ENCODE results near the gene SEC24D. TPM values are rescaled to one million over a fixed set of nuclear protein-coding genes. Genes with fewer than 3 reads are reported as not detected.

Gene SEC24D
- polyA plus RNA-seq, 4 donors, result 38.7 to 45.9 (median 42.1) TPM

GRCh38 chr4:118756429-118756828 lies 79.5 kb downstream of the SEC24D start:
- DNase-seq (ENCODE audit: low read depth in 4 of 4, low spot score in 3 of 4), result no peak

- DNase-seq (ENCODE audit: low read depth in 4 of 4, low spot score in 3 of 4), result no peak
Observed at GRCh38 chr4:118755438-118756226, 80.3 kb downstream of the SEC24D start.

- no peak for DNase-seq (ENCODE audit: low read depth in 4 of 4, low spot score in 3 of 4)
Observed at GRCh38 chr4:118754890-118755289, 81.0 kb downstream of the SEC24D start.

- no peak for DNase-seq (ENCODE audit: low read depth in 4 of 4, low spot score in 3 of 4)
Observed at GRCh38 chr4:118753685-118754084, 82.2 kb downstream of the SEC24D start.

GRCh38 chr4:118753096-118753495 lies 82.8 kb downstream of the SEC24D start:
- no peak for DNase-seq (ENCODE audit: low read depth in 4 of 4, low spot score in 3 of 4)

DNA sequence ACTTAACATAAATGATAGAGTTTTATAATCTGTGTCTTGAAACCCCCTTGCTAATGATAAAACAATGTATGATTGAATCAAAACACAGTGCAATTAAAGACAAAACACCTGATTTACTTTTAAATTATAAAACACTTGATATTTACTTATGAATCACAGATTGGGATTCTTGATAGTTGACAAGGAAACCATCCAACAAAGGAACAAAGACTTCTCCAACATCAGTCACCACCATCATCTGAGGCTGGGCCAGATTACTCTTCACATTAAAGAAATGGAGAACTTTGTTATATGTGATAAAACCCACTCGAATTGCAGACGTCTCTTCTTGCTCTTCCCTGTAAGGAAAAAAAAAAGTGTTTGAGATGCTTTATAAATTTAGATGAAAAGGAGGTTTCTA lies 83.4 kb downstream of the SEC24D start:
- no peak for DNase-seq (ENCODE audit: low read depth in 4 of 4, low spot score in 3 of 4)

DNA sequence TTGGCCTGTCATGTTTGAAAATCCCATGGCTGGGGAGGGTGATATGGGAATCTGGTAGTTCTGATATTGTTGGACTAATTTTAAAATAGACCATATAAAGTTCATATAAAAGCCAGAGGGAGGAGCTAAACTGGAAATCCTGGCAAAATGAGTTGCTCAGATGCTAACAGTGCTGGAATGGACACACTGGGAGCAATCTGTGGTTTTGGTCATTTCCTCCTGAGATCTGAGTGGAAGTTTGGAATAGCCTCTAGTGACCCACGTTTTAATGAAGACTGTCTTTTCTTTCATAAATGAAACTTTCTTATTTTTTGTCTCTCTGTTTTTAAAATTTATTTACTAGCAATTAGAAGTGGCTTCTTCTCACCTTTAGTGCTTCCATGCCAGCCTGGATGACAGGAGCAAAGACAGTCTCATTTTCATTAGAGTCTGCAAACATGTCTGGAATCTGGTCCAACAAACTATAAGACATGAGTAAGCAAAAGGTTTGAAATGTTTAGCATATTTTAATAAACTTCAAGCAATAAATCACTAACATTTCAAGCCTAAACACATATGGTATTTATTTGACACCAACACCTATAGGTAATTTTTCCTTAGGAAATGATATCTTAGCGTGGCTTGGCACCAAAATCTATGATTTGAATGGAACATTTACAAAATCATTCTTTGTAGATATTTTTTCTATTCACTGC lies 84.2 kb downstream of the SEC24D start:
- DNase-seq (ENCODE audit: low read depth in 4 of 4, low spot score in 3 of 4), result no peak

DNA sequence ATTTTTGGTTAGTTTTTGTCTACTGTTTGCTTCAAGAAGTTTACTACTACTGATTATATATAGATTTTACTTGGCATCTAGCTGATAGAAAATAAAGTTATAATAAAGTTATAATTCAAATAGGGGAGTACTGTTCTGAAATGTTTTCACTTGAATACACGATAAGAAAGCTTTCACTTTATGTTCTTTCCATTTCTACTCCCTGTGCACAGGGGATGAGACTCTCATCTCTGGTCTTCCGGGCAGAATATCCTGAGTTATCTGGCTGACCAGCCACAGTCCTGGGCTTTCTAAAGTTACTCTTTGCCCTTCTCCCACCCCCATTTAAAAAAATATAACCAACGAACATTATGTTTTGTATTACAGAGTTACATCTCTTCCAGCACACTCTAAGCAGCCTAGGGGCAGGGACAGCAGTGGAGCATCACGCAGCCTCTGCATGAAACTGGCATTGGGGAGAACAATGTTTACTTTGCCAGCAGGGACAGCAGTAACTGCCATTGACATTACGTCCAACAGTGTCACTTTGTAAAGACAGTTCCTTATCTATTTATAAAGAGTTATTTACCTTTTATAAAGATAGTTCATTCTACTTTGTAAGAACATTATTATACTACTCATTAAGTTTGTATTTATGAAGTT lies 86.5 kb downstream of the SEC24D start:
- no peak for DNase-seq (ENCODE audit: low read depth in 4 of 4, low spot score in 3 of 4)

DNA sequence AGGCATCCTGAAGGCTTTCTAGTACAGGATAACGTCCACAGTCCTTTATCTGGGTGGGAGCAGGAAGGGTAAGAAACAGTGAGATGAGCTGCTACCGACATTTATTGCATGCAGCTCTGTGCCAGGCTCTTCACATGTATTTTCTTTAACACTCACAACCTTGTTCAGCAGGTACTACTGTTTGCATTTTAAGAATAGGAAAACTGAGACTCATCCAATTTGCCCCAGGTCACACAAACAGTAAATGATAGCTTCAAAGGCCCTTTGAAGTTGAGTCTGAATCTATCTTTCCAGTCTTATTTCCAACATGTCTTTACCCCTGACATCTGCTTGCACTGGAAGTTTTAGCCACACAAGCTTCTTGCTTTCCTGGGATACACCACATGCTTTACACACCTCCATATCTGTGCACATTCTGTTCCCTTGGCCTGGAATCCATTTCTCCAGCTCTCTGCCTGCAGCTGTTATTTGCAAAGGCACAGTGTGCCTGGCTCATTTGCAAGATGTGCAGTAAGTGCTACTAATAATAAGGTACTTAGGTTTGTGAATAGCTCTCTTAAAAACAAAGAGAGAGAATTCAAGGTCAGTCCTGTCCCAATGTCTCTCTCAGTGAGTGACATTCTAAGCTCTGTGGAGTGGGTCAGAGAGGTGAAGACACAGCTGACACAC lies 89.5 kb downstream of the SEC24D start:
- no peak for DNase-seq (ENCODE audit: low read depth in 4 of 4, low spot score in 3 of 4)

- DNase-seq (ENCODE audit: low read depth in 4 of 4, low spot score in 3 of 4), result no peak
Observed at GRCh38 chr4:118745357-118745756, 90.6 kb downstream of the SEC24D start.

DNA sequence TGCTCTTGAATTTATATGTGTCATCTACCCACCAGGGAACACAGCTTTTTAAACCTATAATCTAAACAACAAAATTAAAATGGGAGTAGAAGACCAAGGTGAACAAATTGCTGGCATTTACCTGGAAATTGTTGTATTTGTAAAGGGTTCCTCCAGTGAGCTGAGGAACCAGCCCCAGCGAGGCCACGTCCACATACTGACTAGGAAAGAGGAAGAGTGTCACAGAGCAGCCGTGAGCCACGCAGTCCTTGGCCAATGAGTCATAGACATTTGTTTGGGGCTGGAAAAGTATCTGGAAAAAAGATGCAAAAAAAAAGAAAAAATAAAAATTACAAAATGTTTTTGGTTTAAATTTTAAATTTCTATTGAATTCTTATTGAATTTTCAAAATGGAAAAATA lies 92.1 kb downstream of the SEC24D start:
- no peak for DNase-seq (ENCODE audit: low read depth in 4 of 4, low spot score in 3 of 4)

DNA sequence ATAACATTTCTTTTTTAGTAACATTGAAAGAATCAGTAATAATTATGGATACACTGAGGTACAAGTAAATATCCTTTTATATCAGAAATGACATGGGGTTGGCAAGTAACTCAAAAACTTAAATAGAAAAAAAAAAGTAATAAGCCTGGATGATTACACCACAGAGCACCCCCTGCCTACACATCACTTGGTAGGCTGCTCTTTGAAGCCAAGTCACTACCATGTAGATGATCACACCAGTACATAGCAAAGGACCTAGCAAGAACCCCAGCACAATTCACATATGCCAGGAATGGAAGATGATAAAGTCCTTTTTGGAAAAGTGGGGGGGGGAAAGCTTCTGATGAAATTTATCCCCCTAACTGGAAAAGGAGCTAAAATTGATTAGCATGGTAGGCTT lies 93.9 kb downstream of the SEC24D start:
- DNase-seq (ENCODE audit: low read depth in 4 of 4, low spot score in 3 of 4), result no peak

DNA sequence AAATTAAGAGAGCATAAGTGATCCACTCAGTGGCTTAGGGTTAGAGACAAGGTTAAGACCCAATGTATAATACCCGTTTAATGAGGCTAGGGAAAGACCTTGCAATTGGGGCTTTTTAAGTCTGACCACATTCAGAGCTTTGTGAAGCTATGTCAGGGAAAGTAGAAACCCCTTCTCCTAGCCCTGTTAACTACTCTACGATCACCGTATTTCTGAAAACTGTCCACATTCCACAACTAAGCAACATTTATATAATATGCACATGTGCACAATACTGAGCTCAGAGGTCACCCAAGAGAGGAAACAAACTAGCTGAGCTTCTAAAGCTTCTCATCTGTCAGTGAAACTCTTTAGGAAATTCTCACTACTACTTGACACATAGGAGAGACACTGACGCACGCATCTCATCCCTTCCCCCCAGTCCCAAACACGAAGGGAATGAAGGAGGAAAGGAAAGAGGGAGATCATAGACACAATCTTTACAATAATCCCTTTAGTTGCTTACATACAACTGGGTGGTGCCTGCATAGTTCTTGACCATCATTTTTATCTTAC lies 94.5 kb downstream of the SEC24D start:
- no peak for DNase-seq (ENCODE audit: low read depth in 4 of 4, low spot score in 3 of 4)

DNA sequence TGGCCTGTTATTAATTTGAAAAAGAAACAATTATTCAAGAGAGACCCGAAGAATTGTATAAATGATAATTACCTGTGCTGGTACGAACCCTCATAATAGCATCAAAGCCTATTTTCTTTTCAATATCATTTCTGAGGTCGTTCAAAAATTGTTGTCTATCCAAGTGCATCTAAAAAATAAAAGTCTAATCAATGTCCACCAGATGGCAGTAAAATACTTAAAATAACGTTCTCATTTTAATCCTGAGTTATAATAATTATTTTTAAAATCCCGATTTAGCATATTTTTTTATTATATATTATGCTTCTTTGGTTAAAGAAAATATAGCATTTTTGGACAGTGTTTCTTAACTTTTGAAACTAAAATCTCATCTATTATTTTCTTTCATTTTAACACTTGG lies 95.1 kb downstream of the SEC24D start:
- DNase-seq (ENCODE audit: low read depth in 4 of 4, low spot score in 3 of 4), result no peak

DNA sequence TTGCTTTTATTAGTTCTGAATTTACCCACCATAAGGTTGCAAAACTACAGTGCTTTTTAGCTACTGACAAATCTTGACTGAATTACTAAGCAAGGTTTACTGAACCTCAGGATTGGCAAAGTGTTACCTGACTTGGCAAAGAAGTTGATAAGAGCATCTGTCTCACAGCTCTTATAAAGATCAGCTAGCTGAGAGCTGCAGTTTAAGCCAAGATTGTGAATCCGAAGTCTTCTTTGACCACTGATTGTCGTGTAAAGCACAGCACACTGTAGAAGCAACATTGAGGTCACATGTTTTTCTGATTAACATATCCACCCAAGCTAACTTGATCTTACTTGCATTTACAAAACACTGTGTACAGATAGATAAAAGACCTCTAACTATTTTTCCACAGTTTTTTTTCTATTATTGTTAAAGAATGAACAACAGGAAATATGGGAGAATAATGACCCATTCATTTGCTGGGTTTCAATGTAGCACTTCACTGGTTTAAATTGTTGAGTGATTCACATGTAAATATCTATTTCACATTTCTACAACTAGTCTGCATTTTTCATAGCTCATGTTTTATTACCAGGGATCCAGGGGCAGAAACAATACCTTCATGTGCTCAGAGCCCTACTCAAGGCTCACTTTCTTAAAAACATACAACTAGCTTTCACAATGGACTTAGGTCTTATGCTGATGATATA lies 96.8 kb downstream of the SEC24D start:
- no peak for DNase-seq (ENCODE audit: low read depth in 4 of 4, low spot score in 3 of 4)

DNA sequence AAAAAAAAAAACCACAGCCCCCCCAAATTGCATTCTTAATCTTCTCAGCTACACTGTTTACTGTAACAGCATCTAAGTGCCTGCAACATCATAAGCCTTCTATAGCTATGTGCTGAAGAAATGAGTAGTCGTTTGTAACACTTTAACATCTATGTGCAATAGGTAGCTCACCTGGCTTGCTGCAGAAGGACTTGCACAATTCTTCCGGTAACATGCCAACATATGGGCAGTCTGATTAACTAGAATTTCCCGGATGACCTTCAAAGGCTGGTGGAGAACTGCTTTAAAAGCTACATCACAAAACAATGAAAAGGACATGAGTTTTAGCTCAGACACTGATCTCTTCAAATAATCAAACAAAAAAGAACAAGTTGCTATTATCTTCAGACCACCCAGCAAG lies 97.8 kb downstream of the SEC24D start:
- no peak for DNase-seq (ENCODE audit: low read depth in 4 of 4, low spot score in 3 of 4)

DNA sequence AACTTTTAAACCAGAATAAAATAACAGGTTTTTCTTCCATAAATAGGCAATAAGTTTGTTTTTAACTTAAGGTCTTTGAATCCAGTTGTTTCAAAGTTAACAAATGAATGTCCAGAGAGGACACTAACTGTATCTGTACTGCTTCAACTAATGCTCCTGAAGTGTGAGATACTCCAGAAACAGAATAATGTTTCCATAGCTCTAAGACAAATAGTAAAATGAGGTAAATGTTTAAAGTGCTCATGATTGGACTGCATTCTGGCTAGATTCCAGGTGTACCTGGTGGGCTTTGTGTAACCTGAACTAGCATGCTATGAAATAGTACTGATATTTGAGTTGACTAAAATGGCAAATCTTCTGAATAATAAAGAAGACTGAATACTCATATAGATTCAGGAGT lies 99.0 kb downstream of the SEC24D start:
- DNase-seq (ENCODE audit: low read depth in 4 of 4, low spot score in 3 of 4), result no peak

GRCh38 chr4:118734491-118735205 lies 101.3 kb downstream of the SEC24D start:
- DNase-seq (ENCODE audit: low read depth in 4 of 4, low spot score in 3 of 4), result no peak

GRCh38 chr4:118732591-118733330 lies 103.2 kb downstream of the SEC24D start:
- DNase-seq (ENCODE audit: low read depth in 4 of 4, low spot score in 3 of 4), result no peak

Measured in right renal pelvis (tissue), 4 donors.